ENCODE results near the gene RBM47.
A peak's percentile ranks its signal among the peaks of the same experiment; 100 is the strongest.

Gene RBM47

GRCh38 chr4:40479378-40479777, 150.3 kb downstream of the RBM47 start:
- TF ChIP-seq CTCF (IDR thresholded peaks at IDR 0.05; ENCODE audit: low read depth, low read length, missing control alignments), result no peak
- no peak for DNase-seq (ENCODE audit: low read depth)
- no peak overlapping the region for H3K4me3 ChIP-seq (ENCODE audit: low read depth, low read length)

- no peak overlapping the region for H3K4me3 ChIP-seq (ENCODE audit: low read depth, low read length)
- no peak for TF ChIP-seq CTCF (IDR thresholded peaks at IDR 0.05; ENCODE audit: low read depth, low read length, missing control alignments)
- DNase-seq (ENCODE audit: low read depth), result no peak
These were observed 154.1 kb downstream of the RBM47 start for GRCh38 chr4:40475609-40476008.

- TF ChIP-seq CTCF (IDR thresholded peaks at IDR 0.05; ENCODE audit: low read depth, low read length, missing control alignments), result no peak
- no peak for DNase-seq (ENCODE audit: low read depth)
- H3K4me3 ChIP-seq (ENCODE audit: low read depth, low read length), result no peak overlapping the region
These were observed 155.9 kb downstream of the RBM47 start for GRCh38 chr4:40473578-40474388.

- DNase-seq (ENCODE audit: low read depth), result no peak
- TF ChIP-seq CTCF (IDR thresholded peaks at IDR 0.05; ENCODE audit: low read depth, low read length, missing control alignments), result no peak
These were observed 157.7 kb downstream of the RBM47 start for GRCh38 chr4:40471923-40472322.

GRCh38 chr4:40466789-40467188, 162.9 kb downstream of the RBM47 start:
- DNase-seq (ENCODE audit: low read depth), result no peak
- no peak for TF ChIP-seq CTCF (IDR thresholded peaks at IDR 0.05; ENCODE audit: low read depth, low read length, missing control alignments)
- H3K4me3 ChIP-seq (ENCODE audit: low read depth, low read length), result no peak overlapping the region

More at GRCh38 chr4:40471923-40472322, 157.7 kb downstream of the RBM47 start:
- no peak overlapping the region for H3K4me3 ChIP-seq (ENCODE audit: low read depth, low read length)

GRCh38 chr4:40462326-40462725, 167.3 kb downstream of the RBM47 start:
- H3K4me3 ChIP-seq (ENCODE audit: low read depth, low read length), result no peak overlapping the region
- DNase-seq (ENCODE audit: low read depth), result peak; percentile 64
- TF ChIP-seq CTCF (IDR thresholded peaks at IDR 0.05; ENCODE audit: low read depth, low read length, missing control alignments), result no peak

GRCh38 chr4:40461879-40462278, 167.8 kb downstream of the RBM47 start:
- no peak for TF ChIP-seq CTCF (IDR thresholded peaks at IDR 0.05; ENCODE audit: low read depth, low read length, missing control alignments)
- DNase-seq (ENCODE audit: low read depth), result no peak
- H3K4me3 ChIP-seq (ENCODE audit: low read depth, low read length), result no peak overlapping the region

Data from GM12864 (cell line).